GM21367 (cell line): ENCODE data around the gene MC2R.

Source experiments
- ATAC-seq: cut with Tn5 transposase; IDR thresholded peaks from one replicate; pipeline ENCODE4 v1.9.1; 2021; ENCODE audit not compliant: unreplicated experiment

Gene MC2R

DNA sequence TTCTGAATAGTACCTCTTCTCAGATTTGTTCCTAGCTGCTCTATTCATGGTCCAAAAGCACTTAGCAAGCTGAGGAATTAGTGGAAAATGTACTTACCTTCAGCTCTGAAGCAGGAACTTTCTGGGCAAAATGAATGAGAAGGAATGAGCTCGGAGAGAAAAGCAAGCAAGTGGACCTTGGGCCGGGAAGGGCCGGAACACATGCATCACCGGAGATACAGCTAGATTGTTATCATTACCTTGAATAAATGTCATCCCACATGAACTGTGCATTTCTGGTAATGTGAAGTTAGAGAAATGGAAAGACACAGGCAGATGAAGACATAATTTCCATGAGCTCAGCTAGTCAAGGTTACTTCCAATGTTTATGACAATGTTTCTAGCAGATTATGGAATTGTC is at the start of gene MC2R:
MC2R (minus strand) TSS at position 146 of the 400 bp plus-strand sequence. CDS start 30,018 bp downstream, outside the sequence.
- ATAC-seq: no peak

DNA sequence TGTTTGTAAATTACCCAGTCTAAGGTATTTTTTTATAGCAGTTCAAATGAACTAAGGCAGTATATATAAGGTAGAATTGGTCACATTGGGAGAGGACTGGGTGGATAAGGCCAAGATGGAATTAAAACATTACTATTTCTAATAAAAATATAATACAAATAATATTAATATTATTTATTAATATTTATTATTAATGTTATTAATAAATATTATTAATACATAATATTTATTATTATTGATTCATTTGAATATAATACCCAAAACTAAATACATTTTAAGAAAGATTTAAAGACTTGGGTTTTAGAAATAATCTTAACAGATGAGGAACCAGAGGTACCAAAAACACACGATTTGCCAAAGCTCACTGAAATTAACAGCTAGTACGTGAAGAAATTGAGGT is 30.5 kb upstream of the MC2R start:
- ATAC-seq: no peak

DNA sequence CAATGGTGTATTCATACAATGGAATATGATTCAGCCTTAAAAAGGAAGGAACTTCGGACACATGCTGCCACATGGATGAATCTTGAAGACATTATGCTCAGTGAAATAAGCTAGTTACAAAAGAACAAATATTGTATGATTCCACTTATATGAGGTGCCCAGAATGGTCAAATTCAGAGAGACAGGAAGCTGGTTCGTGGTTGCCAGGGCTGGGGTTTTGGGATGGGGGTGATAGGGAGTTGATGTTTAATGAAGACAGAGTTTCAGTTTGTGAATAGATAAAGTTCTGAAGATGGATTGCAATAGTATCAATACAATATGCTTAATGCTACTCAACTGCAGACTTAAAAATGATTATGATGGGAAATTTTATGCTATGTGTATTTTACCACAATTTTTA is 28.0 kb upstream of the MC2R start:
- no peak for ATAC-seq

DNA sequence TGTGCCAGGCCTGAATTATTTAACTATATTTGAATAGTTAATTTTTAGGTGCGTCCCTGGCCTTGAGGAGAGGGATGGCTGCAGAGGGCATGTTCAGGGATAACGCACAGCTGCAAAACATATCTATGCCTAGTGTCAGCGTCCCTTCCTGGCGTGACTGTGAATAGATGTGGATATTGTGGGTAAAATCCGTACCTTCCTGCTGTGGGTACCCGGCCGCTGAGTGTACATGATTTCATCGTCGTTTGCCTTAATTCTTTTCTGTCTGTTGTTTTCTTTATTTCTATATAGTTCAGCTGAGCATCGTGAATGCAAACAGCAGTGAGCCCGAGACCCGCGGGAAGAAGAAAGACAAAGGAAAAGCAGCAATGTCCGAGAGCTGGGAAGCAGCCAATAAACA is 25.0 kb upstream of the MC2R start:
- no peak for ATAC-seq

DNA sequence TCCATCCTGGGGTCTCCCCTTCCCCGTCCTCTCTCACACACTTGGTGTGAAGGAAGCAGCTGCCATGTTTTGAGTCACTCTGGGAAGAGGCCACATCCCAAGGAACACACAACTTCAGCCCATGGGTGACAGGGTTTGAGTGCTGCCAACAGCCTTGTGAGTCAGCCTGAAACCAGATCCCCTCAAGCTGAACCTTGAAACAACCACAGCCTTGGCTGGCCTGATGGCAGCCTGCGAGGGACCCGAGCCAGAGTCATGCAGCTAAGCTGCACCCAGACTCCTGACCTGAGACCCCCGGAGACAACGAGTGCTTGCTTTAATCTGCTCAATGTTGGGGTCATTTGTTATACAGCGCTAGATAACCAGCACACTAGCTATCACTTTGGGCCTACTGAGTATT is 19.3 kb upstream of the MC2R start:
- peak; percentile 63 for ATAC-seq

DNA sequence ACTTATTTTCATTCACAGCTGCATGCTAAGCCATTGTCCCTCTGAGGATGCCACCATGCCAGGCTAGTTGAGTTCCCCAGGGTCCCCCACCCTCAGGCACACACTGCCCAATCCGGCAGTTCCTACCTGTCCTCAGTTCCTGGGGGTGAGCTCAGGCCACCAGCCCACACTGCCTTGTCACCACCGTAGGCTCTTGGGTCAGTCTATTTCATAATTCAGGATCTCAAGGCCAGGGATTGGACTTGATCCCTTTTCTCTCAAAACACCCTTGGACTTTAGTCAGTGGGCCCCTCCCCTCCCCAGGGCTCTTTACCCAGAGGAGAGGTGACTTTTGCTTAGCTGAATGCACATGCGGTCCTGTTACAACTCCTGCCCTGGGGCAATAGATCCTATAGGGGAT is 18.7 kb upstream of the MC2R start:
- ATAC-seq: no peak

DNA sequence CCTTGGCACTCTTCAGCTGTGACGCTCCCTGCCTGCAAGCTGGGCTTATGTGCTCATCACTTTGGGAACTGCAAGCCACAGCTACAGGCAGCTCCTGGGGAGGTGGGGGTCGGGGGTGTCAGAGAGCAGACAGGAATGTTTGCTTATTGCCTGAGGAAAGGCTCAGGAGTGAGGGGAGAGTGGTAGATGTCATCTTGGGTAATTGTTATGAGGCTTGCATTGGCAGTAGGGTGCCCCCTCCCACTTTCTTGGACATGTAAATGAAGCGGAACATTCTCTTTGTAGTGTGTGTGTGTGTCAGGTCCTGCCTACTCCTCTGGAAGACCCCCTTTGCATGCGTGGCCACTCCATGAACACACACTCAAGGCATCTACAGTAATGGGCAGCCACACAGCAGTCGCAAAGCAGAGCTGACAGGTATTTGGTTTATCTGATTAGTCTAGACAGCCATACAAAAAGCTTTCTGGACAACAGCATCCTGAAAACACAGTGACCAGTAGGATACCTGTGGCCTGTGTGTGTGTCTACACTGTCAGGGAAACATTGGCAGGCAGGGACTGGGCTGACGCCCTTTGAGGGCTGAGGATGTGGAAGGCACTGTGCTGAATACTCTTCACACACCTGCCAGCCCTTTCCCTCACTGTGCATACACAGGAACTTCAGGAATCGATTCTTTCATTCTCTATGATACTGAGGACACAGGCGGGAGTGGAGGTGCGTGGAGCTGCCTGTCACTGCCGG is 17.1 kb upstream of the MC2R start:
- ATAC-seq: no peak

DNA sequence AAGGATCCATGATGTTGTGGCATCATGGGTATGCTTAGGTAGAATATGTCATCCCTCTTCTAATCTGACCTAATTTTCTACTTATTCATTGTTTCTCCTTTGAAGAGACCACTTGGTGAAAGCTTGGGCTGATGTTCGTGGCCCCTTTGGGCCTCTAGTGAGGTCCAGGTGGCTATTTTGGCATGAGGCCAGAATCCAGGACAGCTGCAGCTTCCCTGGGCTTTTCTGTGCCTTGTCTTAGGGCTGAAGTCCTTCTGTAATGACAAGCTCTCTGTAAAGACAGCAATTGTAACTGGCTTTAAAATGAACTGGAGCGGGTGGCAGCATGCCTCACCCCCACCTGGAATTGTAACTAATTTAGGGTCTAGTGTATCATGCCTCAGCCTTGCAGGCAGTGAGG is 15.6 kb upstream of the MC2R start:
- no peak for ATAC-seq

DNA sequence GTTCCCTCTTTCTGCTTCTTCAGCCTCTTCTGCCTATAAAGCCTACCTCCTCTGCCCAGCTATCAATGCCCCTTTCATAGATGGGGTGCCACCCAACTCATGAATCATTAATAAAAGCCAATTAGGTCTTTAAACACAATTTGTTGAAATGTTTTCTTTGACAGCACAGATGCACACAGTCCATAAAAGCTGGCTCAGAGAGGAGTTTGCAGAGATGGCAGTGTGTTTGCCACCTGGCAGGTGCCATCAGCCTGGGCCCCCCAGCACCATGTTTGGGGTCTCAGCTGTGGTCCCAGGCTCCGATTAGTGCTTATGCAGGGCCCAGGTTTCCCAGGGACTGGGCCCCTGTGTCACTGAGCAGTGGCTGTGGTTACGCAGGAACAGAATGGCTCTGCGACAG is 7.9 kb upstream of the MC2R start:
- ATAC-seq: no peak

DNA sequence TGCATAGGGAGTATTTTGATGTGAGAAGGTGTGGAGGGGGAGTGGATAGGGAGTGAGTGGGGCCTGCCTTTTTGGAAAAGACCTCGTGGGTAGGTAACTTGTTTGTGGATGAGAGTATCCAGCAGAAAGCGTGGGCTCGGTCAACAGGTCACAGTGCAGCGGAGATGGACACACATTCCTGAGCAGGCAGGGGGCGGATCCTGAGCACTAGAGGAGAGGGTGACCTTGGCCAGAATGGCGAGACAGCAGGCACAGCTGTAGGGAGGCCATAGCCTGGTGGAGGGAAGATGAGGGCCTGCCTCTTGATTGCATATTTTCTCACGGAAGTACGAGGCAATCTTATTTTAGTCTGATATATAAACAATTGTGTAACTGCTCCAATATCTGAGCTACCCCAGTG is 3.6 kb upstream of the MC2R start:
- no peak for ATAC-seq

DNA sequence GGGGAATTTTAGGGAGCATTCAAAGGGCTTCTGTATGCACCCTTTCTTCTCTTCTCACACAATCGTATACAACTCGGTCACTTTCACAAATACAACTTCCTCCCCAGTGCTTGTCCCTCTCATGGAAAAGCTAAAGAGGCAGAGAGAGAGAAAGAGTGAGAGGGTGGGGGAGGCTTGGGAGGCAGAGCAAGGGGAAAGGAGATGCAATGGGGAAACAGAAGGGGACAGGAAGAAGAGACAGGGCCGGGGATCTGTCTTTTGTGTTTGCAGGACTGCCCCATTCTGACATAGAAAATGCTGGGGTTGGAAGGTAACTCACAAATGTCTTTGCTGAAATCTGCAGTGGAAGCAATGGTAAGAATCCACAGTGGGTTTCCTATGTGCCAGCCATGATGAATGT is 2.1 kb upstream of the MC2R start:
- ATAC-seq: no peak

DNA sequence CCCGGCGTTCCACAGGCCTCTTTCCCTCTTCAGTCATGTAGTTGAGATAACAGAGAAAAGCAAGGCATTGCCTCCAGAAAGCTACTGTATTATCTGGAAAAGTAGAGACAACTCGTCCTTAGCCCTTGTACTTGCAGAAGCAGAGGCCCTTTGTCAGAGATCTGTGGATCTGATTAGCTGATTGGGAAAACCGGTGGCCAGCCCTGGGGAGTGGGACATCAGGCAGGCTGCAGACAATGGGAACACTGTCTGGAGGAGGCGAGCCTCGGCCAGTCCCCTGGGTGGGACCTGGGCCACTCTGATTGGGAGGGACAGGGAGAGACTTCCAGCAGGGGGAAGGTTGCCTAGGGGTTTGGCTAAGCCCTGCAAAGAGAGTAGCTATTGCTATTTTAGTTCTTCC is 1.2 kb upstream of the MC2R start:
- no peak for ATAC-seq

DNA sequence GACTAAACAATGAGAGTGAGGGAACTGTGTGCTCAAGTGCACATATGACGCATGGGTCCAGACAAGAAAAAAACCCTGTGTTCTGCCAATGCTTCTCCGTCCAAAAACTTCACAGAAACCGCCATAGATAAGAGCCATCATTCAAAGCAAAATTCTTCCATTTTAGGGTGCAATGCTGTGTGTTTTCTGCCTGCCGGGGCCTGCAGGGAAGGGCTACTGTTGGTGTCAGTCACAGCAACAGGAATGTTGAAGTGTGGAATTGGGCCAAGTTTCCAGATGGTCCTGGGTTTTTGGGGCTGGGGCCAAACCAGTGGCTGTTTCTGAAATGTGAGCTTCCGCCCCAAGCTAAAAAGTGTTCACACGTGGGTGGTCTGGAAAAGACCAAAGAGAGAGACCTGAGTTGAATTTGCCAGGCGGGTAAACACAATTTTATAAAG is 677 bp upstream of the MC2R start:
- ATAC-seq: no peak

DNA sequence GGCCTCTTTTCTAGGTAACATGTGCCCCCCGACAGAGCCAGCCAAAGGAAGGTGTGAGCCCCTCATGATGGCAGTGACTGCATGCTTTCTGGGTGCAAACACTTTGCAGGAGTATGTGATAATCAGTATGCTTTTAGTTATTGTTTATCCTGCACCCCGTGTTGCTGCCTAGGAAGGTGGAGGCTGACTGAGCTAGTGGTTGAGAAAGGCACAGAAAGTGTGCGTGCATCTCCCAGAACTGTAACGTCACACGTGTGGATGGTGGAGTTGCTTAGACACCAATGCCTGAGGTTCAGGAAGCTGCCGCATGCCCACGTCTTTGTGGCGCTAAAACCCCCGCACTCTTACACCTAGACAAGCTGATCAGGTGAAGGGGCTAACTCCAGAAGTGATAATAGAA is 580 bp downstream of the MC2R start:
- no peak for ATAC-seq

DNA sequence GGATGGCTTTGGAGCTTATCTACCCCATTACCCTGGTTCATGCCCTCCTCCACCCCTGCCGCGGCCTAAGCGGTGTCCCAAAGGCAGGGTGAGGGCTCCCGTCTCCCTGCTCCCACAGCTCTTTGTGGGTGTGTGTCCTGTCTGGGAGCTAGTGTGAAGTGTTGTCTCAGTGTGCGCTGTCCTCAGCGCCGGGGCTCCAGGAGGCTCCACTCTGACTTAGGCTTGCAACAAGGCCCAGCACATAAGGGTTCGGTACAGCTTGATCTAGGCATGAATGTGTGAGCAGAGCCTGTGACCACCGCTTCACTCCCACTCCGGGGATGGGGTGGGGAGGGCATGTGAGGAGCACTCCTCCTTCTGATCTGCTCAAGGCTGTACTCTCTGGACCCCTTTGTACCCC is 1.2 kb downstream of the MC2R start:
- ATAC-seq: no peak

DNA sequence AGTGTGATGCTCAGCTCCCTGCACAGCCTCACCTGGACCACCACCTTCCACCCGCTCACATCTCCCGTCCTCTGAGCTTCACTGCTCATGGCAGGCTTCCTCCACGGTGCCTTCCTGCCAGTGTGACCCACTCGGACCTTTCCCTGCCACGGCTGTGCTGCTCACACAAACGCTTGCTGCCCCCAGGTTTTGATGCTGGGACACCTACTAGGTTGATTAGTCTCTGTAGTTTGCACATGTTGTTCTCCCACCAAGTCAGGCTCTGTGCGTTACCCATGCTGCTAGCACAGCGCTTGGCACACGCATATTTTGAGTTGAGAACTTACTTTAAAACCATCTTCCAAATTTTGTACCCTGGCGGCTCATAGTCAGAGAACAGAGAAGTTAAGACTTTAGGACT is 2.1 kb downstream of the MC2R start:
- ATAC-seq: no peak

DNA sequence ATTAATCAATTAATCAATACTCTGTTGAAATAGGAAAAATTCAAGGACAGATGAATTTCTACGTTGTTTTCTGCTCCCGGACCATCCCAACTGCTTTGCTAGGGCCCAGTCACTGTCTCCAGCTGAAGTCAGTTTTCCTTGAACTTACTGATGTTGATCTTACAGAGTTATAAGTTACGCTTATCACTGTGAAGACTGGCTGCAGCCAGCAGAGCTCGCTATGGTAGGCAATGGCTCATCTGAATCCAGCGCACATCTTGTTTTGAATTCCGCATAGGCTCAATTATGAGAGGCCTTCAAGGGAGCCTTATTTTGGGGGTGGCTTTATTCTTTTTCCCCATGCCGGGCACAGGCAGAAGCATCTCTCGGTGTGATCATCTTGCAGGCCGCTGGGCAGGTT is 2.7 kb downstream of the MC2R start:
- no peak for ATAC-seq

DNA sequence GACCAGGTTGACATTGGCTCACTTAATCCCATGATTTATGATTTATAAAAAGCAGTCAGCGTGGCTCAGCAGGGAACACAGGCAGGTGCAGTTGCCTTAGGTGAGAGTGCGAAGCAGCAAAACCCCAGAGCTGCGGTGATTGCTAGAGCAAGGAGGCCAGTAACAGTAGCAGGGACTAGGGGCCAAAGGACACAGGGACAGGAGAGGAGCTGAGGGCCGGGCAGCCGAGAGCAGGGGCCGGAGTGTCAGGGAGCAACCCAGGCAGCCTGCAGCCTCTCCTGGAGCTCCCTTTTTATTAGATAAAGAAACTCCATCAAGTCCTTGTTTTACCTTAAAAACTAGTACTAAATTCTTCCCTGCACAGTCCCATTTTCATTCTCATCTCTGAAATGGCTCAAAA is 4.3 kb downstream of the MC2R start:
- no peak for ATAC-seq

DNA sequence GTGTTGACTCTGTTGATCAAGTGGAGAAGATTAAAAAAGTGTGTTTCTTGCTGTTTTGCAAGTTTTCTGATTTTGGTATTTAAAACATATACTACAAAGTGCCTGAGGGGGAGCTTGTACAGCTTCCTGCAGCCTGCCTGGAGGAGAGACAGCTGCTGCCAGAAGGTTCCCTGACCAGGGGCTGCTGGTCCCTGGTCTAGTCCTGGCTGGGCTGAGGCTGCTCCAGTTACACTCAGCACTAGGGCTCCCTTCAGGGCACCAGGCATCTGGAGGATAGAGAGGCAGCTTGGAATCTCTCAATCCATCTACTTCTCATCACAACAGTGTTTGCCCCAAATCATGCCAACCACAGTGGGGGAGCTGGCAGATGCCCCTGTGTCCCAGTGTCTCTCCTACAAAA is 4.8 kb downstream of the MC2R start:
- ATAC-seq: no peak

DNA sequence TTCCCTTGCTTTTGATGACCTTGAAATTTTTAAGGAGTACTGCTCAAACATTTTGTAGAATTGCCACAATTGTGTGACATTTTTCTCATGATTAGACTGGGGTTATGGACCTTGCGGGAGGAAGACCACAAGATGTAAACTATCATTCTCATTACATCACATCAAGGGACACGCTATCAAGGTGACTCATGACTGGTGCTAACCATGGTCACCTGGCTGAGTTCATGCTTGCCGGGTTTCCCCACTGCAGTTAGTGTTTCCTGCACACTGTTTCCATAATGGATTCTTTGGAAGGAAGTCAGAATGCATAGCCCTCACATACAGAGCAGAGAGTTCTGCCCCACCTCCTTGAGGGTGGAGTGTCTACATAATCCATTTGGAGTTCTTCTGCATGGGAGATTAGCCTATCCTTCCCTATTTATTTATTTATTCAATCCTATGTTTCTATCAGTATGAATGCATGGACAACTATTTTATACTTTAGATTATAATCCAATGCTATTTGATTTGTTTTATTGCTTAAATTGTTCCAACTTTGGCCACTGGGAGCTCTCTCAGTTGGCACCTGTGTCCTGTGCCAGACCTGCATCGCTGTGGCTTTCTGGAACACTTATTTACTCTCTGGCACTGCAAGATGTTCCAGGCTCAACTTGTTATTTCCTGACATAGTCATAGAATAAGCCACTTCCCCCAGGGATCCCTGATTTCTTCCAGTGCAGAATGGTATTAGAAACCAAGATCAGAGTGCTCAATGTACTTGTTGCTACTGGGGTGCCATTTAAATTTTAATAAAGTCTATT is 6.0 kb downstream of the MC2R start:
- ATAC-seq: no peak

DNA sequence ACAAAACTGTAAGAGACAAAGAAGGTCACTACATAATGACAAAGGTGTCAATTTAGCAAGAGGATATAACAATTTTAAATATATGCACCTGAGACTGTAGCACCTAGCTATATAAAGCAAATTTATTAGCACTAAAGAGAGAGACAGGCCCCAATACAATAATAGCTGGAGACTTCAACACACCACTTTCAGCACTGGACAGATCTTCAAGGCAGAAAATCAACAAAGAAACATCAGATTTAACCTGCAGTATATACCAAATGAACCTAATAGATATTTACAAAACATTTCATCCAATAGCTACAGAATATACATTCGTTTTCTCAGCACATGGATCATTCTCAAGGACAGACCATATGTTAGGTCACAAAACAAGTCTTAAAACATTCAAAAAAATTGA is 14.7 kb downstream of the MC2R start:
- no peak for ATAC-seq

DNA sequence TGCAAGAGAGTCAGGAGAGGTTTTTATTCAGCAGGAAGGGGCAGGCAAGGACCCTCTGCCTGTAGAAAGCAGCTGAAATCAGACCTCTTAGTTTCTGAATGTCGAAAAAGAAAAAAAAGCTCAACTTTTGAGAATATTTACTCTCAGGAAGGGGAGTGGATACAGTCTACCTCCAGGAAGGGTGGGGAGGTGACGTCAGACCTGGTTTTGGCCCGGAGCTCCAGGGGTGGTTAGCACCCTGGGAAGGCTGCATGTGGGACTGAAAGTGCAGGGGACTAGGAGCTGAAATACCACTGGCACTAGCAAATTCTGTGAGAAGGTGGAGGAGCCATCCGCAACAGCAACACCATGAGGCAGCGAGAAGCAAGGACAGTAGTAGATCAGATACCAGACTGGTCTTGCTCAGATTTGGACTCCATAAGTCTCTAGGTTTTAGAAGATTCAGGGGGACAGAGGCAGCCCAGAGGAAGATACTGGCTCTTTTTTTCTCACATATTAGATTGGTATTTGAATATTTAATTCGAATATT is 19.8 kb downstream of the MC2R start:
- no peak for ATAC-seq
